Brain microvascular endothelial cell (primary cell): Measurements from ENCODE around the gene TEX9.

Source experiments
- DNase-seq: peaks from one replicate; pipeline ENCODE4 v3.0.0-alpha.2; 2020
- H3K27ac ChIP-seq: fragments of 250-450 bp; sonication (Bioruptor Pico); 2 replicates; pipeline ENCODE4 v1.5.1; 2020; ENCODE audit warnings: mild to moderate bottlenecking, moderate library complexity
- H3K27me3 ChIP-seq: fragments of 250-450 bp; sonication (Bioruptor Pico); replicated peaks from 2 replicates; pipeline ENCODE4 v1.5.1; 2020; ENCODE audit warnings: mild to moderate bottlenecking
- H3K36me3 ChIP-seq: fragments of 250-450 bp; sonication (Bioruptor Pico); replicated peaks from 2 replicates; pipeline ENCODE4 v1.5.1; 2020; ENCODE audit warnings: mild to moderate bottlenecking
- H3K4me3 ChIP-seq: 2 replicates; pipeline ENCODE4 v1.5.1; 2011; ENCODE audit warnings: low read depth, mild to moderate bottlenecking, control low read depth, low read length, moderate library complexity
- in situ Hi-C: cut with HindIII; loops from 2 replicates; pipeline ENCODE4 v1.10.0; 2017; ENCODE audit warnings: low sequenced_read_pairs, low pct_ligation_motif_present
- TF ChIP-seq, protein P1 (sequence below): IDR thresholded peaks from 2 replicates; pipeline ENCODE4 v1.5.1; 2011; ENCODE audit warnings: low read depth, mild to moderate bottlenecking, moderate library complexity, low read length, control low read depth, inconsistent platforms; ENCODE audit errors: missing control alignments

Gene TEX9

DNA sequence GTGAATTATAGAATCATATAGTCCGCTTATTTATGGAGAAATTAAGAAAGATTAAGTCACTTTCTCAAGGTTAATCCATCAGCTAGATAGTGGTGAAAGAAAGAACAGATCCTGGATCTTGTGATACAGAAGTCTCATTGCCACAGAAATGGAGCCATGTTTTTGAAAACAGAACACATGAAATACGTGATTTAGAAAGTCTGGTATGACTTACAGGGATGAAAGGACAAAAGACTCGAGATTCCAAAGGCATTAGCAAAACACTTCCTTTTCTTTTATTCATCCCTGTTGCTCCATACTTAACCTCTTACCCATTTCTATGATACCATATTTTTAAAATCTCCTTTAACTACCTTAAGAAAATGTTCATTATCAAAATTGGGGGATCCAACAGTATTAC lies 40.0 kb upstream of the TEX9 start:
- Histone ChIP-seq H3K36me3 (no peaks in the 10 kb centered on the region), H3K27ac (no peak overlapping the region), H3K4me3 (no peak overlapping the region), H3K27me3 (no peaks in the 10 kb centered on the region)
- TF ChIP-seq, protein P1, sequence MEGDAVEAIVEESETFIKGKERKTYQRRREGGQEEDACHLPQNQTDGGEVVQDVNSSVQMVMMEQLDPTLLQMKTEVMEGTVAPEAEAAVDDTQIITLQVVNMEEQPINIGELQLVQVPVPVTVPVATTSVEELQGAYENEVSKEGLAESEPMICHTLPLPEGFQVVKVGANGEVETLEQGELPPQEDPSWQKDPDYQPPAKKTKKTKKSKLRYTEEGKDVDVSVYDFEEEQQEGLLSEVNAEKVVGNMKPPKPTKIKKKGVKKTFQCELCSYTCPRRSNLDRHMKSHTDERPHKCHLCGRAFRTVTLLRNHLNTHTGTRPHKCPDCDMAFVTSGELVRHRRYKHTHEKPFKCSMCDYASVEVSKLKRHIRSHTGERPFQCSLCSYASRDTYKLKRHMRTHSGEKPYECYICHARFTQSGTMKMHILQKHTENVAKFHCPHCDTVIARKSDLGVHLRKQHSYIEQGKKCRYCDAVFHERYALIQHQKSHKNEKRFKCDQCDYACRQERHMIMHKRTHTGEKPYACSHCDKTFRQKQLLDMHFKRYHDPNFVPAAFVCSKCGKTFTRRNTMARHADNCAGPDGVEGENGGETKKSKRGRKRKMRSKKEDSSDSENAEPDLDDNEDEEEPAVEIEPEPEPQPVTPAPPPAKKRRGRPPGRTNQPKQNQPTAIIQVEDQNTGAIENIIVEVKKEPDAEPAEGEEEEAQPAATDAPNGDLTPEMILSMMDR: no peak
- in situ Hi-C loops: no loop called here
- no peak for DNase-seq

DNA sequence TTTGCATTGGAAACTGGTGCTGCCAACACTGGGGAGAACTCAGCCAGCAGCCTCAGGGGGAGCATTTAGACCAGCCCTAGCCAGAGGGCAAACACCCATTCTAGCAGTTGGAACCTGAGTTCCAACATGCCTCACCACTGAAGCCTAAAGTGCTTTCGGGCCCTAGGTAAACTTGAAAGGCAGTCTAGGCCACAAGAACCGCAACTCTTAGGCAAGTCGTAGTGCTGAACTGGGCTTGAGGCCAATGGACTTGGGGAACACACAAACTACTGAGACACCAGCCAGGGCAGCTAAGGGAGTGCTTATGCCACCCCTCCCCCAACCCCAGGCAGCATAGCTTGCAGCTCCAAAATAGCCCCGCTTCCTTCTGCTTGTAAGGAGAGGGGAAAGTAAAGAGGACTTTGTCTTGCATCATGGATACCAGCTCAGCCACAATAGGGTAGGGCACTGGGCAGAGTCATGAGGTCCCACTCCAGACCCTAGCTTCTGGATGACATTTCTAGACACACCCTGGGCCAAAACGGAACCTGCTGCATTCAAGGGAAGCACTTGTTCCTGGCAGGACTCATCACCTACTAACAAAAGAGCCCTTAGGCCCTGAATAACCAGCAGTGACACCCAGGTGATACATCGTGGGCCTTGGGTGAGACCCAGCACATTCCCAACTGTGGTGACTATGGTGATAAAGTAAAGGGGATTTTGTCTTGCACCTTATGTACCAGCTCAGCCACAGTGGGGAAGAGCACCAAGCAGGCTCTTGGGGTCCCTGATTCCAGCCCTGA lies 37.3 kb upstream of the TEX9 start:
- DNase-seq: no peak
- Histone ChIP-seq H3K36me3 (no peaks in the 10 kb centered on the region), H3K27me3 (no peaks in the 10 kb centered on the region), H3K27ac (no peak overlapping the region), H3K4me3 (no peak overlapping the region)
- in situ Hi-C loops: no loop called here
- TF ChIP-seq, protein P1: no peak

DNA sequence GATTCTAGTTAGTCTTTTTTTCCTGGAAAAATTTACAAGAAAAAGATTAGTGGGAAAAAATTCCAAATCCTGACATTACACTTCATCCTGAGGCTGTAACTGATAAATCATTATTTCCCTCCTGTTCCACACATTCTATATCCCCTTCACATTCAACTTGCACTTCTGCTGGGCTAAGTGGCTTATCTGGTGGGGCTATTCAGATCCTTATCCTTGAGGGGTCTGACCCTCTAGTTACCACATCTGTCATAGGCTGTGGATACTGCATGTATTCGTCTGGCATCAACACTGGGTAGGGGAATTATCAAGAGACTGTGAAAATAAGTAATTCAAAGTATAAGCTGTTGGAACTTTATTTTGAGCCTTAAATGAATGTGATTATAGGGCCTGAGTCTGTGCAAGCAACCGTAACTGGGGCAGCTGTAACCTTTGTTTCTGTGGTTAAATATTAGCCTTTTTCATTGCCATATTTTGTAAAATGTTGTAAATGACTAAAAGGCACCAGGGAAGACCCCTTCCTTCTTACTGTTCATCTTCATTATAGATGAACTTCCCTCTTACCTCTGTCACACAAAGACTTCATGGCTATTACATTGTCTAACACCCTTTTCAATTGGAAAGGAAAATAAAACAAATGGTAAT lies 28.0 kb upstream of the TEX9 start:
- Histone ChIP-seq H3K27me3 (no peaks in the 10 kb centered on the region), H3K27ac (no peak overlapping the region), H3K4me3 (no peak overlapping the region), H3K36me3 (no peaks in the 10 kb centered on the region)
- DNase-seq: no peak
- in situ Hi-C loops: no loop called here
- TF ChIP-seq, protein P1: no peak

DNA sequence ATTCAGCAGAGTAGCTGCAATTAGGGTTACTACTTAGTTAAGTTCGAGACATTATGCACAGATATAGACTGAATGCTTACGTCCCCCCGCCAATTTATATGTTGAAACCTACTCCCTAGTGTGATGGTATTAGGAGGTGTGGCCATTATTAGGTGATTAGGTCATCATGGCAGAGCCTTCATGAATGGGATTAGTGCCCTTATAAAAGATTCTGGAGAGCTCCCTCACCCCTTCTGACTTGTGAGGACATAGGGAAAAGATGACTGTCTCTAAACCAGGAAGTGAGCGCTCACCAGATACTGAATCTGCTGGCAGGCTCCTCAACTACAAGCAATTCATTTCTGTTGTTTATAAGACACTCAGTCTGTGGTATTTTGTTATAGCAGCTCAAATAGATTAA lies 25.6 kb upstream of the TEX9 start:
- in situ Hi-C loops: no loop called here
- no peak for DNase-seq
- Histone ChIP-seq H3K36me3 (no peaks in the 10 kb centered on the region), H3K4me3 (no peak overlapping the region), H3K27ac (no peak overlapping the region), H3K27me3 (no peaks in the 10 kb centered on the region)
- TF ChIP-seq, protein P1: no peak

DNA sequence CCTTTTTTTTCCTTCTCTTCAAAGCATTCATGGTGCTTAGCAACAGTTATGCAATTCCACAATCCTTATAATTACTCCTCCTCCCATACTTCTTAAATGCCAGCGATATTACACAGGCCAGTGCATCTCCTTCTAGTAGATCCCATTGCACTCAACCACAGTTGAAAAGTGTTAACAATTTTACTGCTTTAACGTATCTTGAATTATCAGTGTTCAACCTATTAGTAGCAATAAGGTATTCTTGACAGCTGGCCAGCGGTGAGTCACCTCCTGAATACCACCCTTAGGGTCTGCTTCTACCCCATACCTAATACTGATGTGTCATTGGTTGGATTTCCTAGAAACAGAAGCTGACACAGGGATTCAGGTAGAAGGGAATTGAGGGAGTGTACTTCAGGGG lies 24.0 kb upstream of the TEX9 start:
- Histone ChIP-seq H3K4me3 (no peak overlapping the region), H3K36me3 (no peaks in the 10 kb centered on the region), H3K27me3 (no peaks in the 10 kb centered on the region), H3K27ac (no peak overlapping the region)
- in situ Hi-C loops: no loop called here
- no peak for DNase-seq
- TF ChIP-seq, protein P1: no peak
